ENCODE results near the gene IL17B. TPM values are rescaled to one million over a fixed set of nuclear protein-coding genes. Genes with fewer than 3 reads are reported as not detected.

The IL17B gene, protein sequence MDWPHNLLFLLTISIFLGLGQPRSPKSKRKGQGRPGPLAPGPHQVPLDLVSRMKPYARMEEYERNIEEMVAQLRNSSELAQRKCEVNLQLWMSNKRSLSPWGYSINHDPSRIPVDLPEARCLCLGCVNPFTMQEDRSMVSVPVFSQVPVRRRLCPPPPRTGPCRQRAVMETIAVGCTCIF
- polyA plus RNA-seq (ENCODE audit: insufficient read length), result 316 TPM

DNA sequence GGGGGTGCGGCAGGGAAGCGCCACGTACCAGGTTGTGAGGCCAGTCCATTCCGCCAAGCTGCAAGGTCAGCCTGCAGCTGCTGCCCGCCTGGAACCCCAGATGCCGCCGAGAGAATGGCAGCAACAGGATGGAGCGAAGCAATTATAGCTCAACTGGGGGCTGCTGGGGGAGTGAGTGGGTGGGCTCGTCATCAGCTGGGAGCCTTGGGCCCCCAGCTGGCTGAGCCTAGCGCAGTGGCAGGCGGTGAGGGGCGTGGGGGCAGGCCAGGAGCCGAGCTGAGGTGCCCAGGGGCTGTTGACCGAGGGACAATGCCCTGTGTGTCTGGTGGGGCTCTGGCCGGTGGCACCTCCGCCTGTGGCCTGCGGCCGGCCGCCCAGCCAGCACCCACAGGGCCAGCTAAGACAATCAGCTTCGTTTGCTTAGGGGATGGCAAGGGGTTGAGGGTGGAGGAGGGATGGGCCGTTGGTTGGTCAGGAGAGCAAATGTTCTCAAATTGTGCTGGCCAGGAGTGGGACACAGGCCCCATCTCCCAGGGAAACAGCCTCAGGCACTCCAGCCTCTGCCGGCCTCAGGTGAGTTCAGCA, at the start of gene IL17B:
Gene IL17B, minus strand, starts transcription at position 116 of the 585 bp plus-strand sequence. Its CDS starts 67 bp downstream, at position 49.
- no peak for DNase-seq (ENCODE audit: low read depth)

- no peak for DNase-seq (ENCODE audit: low read depth)
Measured at GRCh38 chr5:149428032-149428431, 48.9 kb upstream of the IL17B start.

- no peak for DNase-seq (ENCODE audit: low read depth)
Measured at GRCh38 chr5:149427374-149427773, 48.3 kb upstream of the IL17B start.

DNA sequence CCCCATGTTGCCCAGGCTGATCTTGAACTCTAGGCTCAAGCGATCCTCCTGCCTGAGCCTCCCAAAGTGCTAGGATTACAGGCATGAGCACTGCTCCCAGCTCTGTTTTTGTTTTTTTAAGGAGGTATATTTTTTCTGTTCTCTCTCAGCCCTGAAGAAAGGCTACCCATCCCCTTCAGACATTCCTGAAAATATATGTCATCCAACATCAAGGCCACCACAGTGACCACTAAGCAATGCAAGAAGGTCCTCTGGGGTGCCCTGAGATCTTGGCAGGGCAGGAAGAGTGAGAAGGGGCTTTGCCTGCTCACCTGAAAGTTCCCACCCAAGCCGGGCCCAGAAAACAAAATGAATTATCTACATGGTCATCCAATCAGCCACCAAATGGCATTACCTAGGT, 47.8 kb upstream of the IL17B start:
- DNase-seq (ENCODE audit: low read depth), result no peak

DNA sequence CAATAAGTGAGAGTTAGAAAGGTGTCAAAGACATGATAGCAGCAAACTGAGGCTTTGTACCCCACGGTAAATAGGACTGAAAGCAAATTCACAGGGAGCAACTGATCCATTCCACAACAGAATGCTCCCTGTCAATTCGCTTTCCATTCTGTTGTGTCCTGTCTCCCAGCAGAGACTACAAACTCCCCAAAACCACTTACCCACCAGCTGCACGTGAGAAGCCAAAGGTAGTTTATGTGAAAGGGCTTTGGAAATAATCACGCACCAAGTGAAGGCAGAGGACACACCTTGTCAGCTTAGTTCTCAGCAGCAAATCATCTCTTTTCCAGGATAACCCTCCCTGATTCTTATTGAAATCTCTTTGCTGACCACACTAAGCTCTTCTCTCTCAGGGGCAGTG, 46.6 kb upstream of the IL17B start:
- DNase-seq (ENCODE audit: low read depth), result no peak

DNA sequence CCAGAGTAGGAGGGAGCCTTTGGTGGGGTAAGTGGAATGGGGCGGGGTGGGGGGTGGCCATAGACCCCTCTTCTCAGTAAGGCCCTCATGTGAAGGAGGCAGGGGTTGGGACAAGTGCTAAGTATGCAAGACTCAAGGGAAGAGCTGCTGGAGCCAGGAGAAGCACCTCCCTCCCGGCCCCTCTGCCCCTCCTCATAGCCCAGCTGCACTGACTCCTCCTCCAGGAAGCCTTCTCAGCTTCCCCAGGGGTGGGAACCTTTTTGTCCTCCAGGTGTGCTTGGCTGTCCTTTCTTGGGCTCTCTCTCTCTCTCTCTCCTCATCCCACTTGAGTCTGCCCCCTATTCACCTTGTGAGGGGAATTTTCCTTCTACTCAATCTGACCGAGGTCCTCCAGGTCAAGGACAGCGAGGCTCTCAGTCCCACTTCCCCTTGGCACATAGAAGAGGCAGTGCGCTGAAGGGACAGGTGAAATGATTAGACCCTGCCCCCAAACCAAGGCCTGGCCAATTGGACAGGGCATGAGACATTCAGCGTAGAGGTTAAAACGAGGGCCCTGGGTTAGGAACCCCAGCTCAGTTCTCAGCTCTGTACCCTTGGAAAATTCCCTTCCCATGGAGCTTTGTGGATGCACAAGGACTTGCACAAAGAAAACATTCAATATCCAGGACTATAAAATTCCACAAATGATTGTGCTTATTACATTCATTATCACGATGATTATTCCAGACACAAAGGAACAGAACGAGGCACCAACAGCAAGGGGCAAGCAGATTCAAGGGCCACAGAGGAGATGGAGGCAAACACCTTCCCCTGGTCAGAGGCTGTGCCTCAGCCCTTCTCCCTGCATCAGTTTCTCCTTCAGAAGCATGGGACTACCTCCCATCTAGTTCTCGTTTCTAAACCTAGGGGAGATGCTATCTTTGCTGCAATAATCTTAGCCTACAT, 45.6 kb upstream of the IL17B start:
- no peak for DNase-seq (ENCODE audit: low read depth)

DNA sequence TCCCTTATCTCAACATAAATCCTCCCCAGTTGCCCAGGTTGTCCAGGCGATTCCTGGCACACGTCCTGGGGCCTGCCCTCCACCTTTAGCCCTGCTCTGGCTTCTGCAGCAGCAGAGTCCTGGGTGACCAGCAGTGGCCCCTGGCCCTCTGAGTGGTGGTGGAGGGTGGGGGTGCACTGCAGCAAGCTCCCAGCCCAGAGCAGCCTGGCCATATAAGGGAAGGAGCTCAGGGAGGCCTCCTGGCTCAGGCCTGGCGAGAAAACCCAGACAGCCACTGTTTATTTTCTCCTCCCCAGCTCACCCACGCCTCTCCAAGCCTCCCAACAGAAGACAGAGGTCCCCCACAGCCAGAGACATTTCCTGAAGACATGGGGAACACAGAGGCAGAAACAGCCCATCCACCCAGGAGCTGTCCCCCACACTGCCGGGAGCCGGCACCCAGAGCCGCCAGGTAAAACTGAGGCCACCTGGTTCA, 44.7 kb upstream of the IL17B start:
- no peak for DNase-seq (ENCODE audit: low read depth)

DNA sequence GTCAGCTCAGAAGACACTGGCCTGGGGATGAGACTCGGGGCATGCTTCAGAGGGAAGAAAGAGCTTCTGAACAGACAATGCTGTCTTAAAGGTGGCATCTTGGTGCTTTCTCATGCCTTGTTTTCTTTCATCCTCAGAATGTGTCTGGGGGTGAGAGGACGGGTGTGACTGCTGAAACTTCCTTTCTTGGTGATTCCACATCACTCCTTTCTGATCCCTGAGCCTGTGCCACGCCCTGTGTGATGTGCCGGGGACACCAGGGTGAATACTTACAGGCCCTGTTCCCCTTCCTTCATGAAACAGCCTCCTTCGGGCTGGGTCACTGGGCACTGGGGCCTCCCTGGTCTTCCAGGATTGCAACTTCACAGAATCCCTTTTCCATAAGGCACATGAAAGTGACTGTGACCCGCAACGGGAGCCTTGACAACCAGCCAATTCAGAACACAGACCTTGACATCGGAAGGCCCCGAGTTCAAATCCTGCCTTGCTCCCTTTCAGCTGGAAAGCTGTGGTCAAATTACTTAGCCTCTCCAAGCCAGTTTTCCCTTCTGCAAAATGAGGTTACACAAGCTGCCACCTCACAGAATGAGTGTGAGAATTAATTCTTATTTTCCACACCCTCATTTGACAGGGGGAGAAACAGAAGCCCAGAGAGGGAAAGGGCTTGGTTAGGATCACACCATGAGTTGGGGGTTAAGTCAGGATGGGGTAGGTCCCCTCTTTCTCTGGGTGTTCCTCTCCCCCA, 44.1 kb upstream of the IL17B start:
- no peak for DNase-seq (ENCODE audit: low read depth)

DNA sequence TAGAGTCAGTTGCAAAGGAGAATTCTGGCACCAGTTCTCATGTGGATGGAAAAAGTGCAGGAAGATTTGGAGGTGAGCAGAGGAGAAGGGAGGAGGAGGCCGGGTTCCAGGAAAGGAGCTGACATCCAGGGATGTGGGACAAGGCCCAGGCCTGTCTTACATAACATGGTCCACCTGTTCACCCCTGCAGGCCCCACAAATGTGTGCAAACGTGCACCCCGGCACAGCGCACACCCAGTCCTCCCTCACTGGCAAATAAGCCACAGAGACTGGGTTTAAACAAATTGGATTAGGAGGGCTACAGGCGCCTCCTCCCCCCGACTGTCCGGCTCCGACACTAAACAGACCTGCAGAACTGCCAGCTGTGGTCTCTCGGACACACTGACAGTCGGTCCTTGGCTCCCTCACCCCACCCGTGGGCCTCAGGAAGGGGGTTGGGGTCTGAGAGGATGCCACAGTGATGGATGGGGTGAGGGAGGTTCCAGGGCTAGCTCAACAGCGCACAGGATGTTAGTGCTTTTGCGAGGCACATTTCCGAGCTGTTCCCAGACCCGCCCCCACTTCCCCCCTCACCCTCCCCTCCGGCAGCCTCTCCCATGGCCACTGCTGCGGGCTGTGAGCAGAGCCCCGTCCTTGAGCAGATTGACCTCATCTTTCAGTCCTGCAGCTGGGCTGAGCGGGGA, 43.4 kb upstream of the IL17B start:
- DNase-seq (ENCODE audit: low read depth), result no peak

DNA sequence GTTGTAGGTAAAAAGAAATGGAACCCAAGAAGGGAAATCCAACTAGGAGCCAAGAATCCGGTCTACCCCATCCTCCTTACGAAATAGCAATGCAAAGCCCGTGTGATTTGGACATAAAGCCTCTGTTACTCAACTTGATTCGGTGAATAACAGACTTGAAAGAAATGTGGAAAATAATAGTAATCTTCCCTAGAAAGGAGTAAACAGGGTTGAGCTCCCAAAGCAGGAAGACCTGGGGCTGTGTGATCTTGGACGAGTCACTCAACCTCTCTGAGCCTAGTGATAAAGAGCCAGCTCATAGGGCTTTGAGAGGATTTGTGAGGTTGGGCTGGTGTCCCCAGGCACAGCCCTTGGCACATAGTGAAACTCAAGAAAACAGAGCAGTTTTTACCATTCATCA, 42.7 kb upstream of the IL17B start:
- DNase-seq (ENCODE audit: low read depth), result no peak

DNA sequence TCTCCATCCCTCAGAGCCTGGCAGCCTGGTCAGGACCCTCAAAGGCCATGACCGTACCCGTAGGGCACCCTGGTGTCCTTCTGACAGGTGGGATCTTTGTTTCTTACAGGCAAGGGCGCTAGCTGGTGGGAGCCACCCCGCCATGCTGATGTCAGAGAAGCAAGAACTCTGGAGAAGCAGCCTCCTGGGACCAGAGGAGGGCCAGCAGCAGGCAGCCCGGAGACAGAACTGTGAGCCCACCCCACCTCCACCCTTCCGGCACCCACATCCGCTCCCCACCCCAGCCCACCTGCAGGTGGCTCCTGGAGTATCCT, 42.2 kb upstream of the IL17B start:
- DNase-seq (ENCODE audit: low read depth), result no peak

DNA sequence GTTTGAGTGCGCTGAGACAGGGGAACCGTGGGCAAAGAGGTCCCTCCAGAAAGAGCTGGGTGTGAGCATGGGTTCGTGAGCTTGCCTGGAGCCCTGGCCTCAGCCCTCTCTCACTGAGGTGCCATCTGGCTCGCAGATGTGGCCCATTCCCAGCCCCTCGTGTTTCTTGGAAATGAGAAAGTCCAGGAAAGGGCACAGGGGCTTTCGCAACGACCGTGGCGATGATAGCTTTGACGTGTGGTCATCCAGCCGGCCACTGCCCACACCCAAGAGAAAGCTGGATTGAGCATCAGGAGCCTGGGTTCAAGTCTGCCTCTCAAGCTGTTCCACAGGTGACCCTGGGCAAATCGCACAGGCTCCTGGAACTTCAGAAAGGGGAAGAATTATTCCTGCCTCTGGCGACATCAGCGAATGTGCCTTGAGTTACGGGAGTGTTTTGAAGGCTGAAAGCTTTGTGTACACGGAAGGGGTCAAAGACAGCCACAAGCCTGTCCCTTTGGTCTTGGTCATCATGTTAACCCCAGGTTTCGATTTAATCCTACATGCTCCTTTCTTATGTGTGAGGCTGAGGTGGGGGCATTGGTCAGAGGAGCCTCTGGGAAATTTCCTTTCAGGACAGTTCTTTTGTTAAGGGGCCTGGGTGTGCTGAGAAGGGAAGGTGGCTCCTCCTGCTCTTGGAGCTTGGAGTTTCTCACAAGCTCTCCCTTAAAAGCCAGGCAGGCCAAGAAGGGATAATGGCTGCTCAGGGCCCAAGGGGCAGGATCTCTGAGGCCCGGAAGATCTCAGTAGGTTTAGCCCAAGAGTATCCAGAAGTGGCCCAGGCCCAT, 41.7 kb upstream of the IL17B start:
- no peak for DNase-seq (ENCODE audit: low read depth)

GRCh38 chr5:149419859-149420544, 40.9 kb upstream of the IL17B start:
- no peak for DNase-seq (ENCODE audit: low read depth)

DNA sequence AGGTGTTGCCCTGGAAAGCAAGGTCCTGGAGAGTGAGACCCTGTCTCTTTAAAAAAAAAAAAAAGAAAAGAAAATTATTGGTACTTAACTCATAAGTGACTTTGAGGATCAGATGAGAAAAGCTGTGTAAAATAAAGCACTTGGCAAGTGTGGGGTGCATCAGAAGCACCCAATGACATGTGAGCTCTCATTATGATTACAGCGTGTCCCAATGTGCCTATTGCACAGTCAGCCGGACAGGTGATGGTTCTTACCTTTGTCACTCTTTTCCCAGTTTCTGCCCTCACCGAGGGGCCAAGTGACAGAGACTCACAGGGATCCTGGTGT, 40.4 kb upstream of the IL17B start:
- DNase-seq (ENCODE audit: low read depth), result no peak

GRCh38 chr5:149418910-149419531, 39.9 kb upstream of the IL17B start:
- DNase-seq (ENCODE audit: low read depth), result no peak

DNA sequence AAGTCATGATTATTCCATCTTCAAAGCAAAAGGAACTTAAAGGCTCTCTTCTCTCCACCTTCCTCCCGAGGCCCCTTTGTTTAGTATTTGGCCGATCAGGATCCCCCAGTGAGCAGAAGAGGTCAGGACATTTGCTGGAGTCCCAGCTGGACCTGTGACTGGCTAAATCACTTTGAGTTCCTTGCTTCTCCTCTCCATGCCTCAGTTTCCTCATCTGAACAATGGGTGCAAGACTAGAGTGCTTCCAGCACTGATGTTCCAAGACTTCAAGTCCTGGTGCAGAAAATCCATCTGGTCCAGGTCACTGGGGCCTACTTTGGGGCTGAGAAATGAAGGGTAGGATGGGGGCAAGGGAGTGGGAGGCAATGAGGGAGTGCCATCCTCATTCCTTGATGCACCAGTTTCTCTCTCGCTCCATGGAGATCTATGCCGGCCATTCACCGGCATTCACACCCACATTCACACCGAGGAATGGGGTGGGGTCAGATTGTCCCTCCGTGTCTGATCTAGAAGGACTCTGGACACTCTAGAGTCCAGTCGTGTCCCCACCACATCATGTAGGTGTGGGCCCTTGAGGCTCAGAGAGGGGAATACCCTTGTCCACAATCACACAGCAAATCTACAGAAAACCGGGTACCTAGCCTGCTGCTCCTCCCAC, 38.7 kb upstream of the IL17B start:
- no peak for DNase-seq (ENCODE audit: low read depth)

GRCh38 chr5:149416987-149417710, 38.1 kb upstream of the IL17B start:
- DNase-seq (ENCODE audit: low read depth), result no peak

All from forelimb muscle (tissue), 1 donor.